ENCODE measurements around the gene SRGAP2C.
"Not testable (repeated sequence)": the region's sequence is repeated elsewhere in the genome, so short reads cannot be mapped to it uniquely, and the experiment has no call there.

- TF ChIP-seq CTCF (IDR thresholded peaks at IDR 0.05); ZFX (IDR thresholded peaks at IDR 0.05; ENCODE audit: borderline replicate concordance): not testable (repeated sequence)
Observed at GRCh38 chr1:121234090-121234759, 49.5 kb downstream of the SRGAP2C start.
